ENCODE results near the gene FAM13A. TPM values are rescaled to one million over a fixed set of nuclear protein-coding genes. Genes with fewer than 3 reads are reported as not detected.

The FAM13A gene
- total and polyA plus RNA-seq, 2 experiments from 2014 or later: 19.3 to 44.2 TPM

- H3K9me3 ChIP-seq (ENCODE audit: low read depth): no peaks in the 10 kb centered on the region
- H3K4me3 ChIP-seq: peak overlapping the region; percentile 66
- peaks cover 19% of the 10 kb centered on the region for H3K4me1 ChIP-seq (ENCODE audit: insufficient read depth)
- H3K27ac ChIP-seq: peak overlapping the region; percentile 91
- H2AFZ ChIP-seq: no peak overlapping the region
- peaks cover 17% of the 10 kb centered on the region for H4K20me1 ChIP-seq (ENCODE audit: insufficient read depth, poor library complexity, severe bottlenecking)
- no peaks in the 10 kb centered on the region for H3K36me3 ChIP-seq (replicated peaks; ENCODE audit: insufficient read depth, low read depth)
- H3K4me2 ChIP-seq: peak overlapping the region; percentile 69
- H3K79me2 ChIP-seq: peaks cover 68% of the 10 kb centered on the region
- no peaks in the 10 kb centered on the region for H3K27me3 ChIP-seq
- no peaks in the 10 kb centered on the region for H3K9me2 ChIP-seq (replicated peaks; ENCODE audit: insufficient read depth)
- no peak for TF ChIP-seq EZH2 (IDR thresholded peaks at IDR 0.05; ENCODE audit: borderline replicate concordance)
- TF ChIP-seq EZH2phosphoT487 (IDR thresholded peaks at IDR 0.05; ENCODE audit: low read depth, severe bottlenecking, unreplicated experiment): no peak
- TF ChIP-seq CTCF (IDR thresholded peaks at IDR 0.05; ENCODE audit: poor library complexity): no peak
- DNase-seq (ENCODE audit: low spot score): no peak
- 50% methylated on average over 10 of the region's 10 CpGs for WGBS (ENCODE audit: low lambda C conversion rate, missing lambda C conversion rate)
These were observed 236.1 kb downstream of the FAM13A start for GRCh38 chr4:88820698-88821415.

DNA sequence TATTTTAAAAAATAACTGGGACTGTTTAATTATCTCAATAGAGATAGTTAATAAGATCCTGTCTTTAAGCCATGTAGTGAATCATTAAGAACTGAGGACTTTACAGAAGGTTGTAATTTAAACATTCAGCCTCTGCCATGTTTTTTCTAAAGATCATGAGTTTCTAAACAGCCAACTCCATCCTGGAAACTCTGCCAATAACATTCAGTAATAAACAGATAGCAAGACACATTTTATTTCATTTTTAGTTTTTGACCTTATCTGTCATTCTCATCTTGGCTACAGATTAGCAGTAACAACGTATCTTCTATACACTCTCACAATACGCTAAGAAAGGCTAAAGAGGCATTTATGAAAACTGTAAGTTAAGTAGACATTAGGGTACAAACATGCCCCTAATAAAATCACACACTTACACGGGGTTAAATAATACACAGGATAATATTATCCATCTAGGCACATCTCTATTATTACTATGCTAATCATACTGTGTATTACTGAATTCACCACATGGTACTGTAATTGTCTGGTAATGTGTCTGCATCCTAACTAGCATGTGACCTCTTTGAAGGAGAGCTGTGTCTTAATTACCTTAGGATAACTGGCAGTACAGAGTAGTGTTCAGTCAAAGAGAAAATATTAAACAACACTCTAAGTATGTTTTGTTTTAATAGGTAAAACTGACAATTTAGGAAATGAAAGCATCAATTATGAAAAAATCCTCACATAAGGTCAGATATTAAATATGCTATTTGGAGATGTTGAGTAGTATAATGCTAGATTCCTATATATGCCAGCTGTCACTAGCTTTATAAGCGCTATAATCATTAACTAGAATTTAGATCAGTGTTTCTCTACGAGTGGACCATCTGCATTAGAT, 236.9 kb downstream of the FAM13A start:
- peaks cover 20% of the 10 kb centered on the region for H3K4me1 ChIP-seq (ENCODE audit: insufficient read depth)
- no peak for TF ChIP-seq EZH2phosphoT487 (IDR thresholded peaks at IDR 0.05; ENCODE audit: low read depth, severe bottlenecking, unreplicated experiment)
- TF ChIP-seq CTCF (IDR thresholded peaks at IDR 0.05; ENCODE audit: poor library complexity): no peak
- TF ChIP-seq EZH2 (IDR thresholded peaks at IDR 0.05; ENCODE audit: borderline replicate concordance): no peak
- no peaks in the 10 kb centered on the region for H3K27me3 ChIP-seq
- no peak for DNase-seq (ENCODE audit: low spot score)
- H3K79me2 ChIP-seq: peaks cover 76% of the 10 kb centered on the region
- H3K4me2 ChIP-seq: peak overlapping the region; percentile 69
- H4K20me1 ChIP-seq (ENCODE audit: insufficient read depth, poor library complexity, severe bottlenecking): peaks cover 24% of the 10 kb centered on the region
- WGBS (ENCODE audit: low lambda C conversion rate, missing lambda C conversion rate): 34% methylated on average over 5 of the region's 5 CpGs
- H3K4me3 ChIP-seq: peak overlapping the region; percentile 66
- no peaks in the 10 kb centered on the region for H3K36me3 ChIP-seq (replicated peaks; ENCODE audit: insufficient read depth, low read depth)
- H3K27ac ChIP-seq: peak overlapping the region; percentile 91
- no peaks in the 10 kb centered on the region for H3K9me2 ChIP-seq (replicated peaks; ENCODE audit: insufficient read depth)
- no peak overlapping the region for H2AFZ ChIP-seq
- no peaks in the 10 kb centered on the region for H3K9me3 ChIP-seq (ENCODE audit: low read depth)

DNA sequence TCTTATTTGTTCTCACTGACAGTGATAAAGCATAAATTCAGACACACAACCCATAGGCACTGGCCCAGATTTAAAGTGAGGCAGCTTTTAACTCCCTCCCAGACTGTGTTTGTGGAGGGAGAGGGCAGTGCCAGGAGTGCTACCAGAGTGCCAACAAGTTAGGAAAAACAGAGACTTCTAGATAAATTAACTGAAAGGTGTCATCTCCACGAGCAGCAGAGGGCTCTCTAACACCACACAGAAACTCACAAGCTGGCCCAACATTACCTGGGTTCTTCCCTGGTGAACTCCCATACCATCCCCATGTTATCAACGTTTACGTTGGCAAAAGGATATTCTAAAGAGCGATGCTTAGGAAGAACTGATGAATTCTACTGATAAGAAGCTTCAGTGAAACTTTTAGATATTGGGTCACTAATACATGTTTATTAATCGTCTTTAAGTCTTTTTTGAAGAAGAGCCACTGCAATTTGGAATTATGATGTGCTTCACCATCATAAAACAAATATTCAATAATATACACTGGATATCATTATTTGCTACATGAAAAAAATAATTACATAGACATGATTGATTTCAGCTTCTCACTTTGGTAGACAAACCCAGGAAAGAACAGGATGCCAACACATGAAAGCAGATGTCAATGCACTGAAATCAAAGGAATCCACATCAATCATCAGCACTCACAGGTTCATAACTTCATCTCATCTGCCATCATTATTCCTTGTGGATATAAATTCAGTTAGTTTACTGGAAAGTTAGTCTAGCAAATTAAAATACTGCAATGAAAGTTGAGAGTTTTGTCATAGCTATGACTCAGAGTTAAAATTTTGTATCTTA, 238.1 kb downstream of the FAM13A start:
- no peaks in the 10 kb centered on the region for H3K36me3 ChIP-seq (replicated peaks; ENCODE audit: insufficient read depth, low read depth)
- peaks cover 28% of the 10 kb centered on the region for H4K20me1 ChIP-seq (ENCODE audit: insufficient read depth, poor library complexity, severe bottlenecking)
- WGBS (ENCODE audit: low lambda C conversion rate, missing lambda C conversion rate): 23% methylated on average over 5 of the region's 5 CpGs
- TF ChIP-seq EZH2 (IDR thresholded peaks at IDR 0.05; ENCODE audit: borderline replicate concordance) (no peak), CTCF (IDR thresholded peaks at IDR 0.05; ENCODE audit: poor library complexity) (peak; percentile 67)
- H3K9me2 ChIP-seq (replicated peaks; ENCODE audit: insufficient read depth): no peaks in the 10 kb centered on the region
- H3K27me3 ChIP-seq: no peaks in the 10 kb centered on the region
- H3K4me1 ChIP-seq (ENCODE audit: insufficient read depth): peaks cover 23% of the 10 kb centered on the region
- DNase-seq (ENCODE audit: low spot score): peak; percentile 56
- peak overlapping the region; percentile 91 for H3K27ac ChIP-seq
- H2AFZ ChIP-seq: no peak overlapping the region
- peak overlapping the region; percentile 69 for H3K4me2 ChIP-seq
- peaks cover 88% of the 10 kb centered on the region for H3K79me2 ChIP-seq
- H3K4me3 ChIP-seq: no peak overlapping the region
- no peaks in the 10 kb centered on the region for H3K9me3 ChIP-seq (ENCODE audit: low read depth)

Measured in hepatocyte (in vitro differentiated cells).